SKM-1 (cell line): ENCODE results near the gene RUNX2.

Source experiments
- DNase-seq: peaks from one replicate; lab custom pipeline; 2025; ENCODE audit not compliant: unreplicated experiment; lab: John Stamatoyannopoulos, UW

RUNX2 gene

DNA sequence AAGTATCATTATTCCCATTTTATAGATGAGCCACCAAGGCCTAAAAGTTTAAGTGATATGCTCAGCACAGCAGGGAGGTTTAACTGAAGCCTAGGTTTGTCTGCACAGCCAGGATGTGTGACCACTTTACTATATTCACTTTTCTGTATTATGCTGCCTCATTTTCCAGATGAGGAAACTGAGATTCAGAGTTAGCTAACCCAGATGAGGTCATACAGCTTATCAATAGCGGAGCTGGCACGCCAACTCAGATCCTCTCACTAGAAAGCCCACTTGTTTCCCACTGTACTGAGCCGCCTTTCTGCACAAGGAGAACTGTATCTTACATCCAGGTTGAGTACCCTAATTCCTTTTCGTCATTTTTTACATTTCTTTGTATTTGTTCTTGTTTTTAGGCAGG is 181.3 kb downstream of the RUNX2 start:
- no peak for DNase-seq

DNA sequence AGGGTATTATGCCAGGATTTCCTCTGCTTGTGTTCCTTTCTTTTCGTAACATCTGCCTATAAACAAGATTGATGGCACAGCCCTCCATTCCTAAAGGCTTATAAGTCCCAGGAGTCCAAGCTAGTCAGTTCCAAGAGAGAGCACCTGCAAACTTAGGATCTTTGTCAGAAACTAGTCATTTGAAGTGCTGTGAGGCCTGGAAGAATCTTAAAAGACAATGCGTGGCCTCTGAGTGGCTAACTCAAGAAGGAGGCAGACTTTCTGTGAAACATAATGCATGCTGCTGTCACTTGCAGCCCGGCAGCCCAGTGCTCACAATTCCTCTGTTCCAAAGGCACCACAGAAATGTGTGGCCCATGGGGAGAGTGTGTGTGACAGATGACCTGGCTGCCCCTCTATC is 184.6 kb downstream of the RUNX2 start:
- DNase-seq: no peak

DNA sequence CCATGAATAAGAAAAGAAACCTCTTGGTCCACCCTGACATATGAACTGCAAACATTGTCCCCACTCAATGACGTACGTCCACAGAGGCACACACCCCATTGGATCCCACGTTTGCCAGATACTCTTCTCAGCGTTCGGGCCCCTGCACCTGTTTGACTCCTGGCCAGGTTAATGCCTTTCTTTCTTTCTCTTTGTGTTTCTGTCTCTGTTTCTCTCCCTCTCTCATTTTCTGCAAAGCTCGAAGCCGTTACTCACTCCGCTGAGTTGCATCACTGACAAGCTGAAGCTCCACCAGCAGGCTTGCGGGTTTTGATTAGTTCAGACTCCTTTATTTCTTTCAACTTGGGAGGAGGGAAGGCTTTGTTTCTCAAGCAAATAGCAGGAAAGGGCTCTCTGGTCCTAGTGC is 185.1 kb downstream of the RUNX2 start:
- no peak for DNase-seq

DNA sequence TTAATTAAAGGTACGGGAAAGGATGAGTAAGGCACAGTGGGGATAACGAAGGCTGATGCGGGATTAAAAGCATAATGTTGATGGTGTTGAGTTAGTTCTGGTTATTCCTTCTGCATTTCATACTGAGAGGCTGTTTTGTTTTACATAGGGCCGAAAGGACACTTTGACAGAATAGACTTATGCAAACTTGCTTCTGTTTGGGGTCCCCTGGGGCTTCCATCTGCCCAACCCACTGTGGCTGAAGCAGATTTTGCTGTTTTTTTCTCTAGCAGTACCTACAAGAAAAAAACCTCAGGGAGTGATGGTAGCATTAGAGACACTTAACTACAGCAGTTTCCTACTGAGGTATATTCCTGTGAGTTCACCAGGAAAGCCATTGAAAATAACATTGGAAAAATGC is 185.7 kb downstream of the RUNX2 start:
- no peak for DNase-seq

DNA sequence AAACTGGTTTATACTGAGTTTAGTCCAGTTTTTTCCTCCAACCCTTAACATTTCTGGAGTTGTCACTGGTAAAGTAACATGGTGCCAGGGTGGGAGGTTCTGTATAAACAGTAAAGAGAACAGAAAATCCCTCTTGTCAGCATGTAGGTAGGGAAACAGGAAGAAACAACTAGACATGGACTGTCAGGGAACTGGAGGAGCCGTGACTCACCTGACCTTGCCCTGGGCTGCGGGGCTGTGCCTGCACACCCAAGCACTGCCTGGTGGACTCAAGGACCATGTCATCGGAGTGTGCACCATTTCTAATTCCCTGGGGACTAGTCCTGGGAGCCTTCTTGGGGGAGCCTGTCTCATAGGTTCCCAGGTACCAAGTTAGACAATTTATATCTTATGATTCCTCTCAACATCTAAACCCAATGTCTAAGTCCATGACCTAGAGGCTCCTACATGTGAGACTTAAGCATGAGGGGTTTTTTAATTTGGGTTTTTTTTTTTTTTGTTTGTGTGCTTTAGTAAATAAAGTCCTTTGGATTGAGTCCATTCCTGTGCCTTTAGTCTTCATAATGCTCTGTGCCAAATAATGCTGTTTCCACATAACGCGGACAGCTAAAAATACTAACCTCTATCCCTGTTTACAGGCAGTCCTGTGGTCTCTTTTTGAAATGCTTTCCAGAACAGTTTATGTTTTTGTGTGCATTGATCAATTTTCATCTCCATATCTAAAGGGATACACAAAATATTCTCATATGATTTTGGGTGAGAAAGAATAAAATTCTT is 186.5 kb downstream of the RUNX2 start:
- no peak for DNase-seq

DNA sequence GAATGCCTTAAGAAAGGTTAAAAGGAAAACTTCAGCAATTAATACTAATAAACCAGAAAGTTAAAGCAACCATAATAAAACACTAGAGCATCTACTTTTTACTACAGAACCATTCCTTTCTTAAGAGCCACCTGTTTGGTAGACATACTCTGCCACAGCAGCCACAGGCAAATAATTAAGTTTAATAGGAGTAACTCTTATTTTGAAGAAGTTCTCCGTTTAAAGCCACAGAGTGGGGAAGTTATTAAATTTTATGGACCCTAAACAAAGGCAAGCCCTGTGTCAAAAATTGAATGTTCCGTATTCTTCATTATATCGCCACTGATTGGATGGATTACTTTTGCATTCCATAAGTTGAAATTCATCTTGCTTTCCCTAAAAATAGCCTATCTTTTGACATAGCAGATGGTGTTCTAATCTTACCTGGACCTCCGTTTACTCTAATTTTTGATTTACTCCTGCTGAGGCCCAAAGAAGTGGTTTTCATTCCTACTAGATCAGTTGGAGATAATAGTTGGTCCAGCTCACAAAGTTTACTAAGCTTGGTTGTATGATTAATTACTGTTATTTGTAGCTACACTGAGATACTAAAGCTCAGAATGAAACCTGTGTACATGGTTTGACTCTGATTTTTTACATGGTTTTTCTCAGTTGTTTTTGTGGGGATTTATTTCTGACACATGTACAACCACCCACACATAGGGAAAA is 190.0 kb downstream of the RUNX2 start:
- no peak for DNase-seq

DNA sequence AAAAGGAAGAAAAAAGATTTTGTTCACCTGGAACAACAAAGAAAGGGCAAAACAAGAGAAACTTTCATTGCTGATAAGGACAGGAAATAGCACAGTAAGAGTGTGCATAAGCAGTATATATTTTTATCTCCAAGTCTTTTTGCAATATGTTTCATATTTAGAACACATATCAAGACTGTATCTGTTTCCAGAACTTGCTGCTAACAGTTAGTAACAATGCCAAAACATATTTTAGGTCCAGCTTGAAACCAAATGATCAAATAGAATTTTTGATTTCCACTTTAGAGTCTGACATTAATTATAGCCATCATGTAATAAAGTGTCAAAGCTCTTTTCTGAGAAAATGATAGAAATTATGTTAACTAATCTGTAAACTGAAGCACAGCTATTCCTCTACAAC is 193.1 kb downstream of the RUNX2 start:
- no peak for DNase-seq

DNA sequence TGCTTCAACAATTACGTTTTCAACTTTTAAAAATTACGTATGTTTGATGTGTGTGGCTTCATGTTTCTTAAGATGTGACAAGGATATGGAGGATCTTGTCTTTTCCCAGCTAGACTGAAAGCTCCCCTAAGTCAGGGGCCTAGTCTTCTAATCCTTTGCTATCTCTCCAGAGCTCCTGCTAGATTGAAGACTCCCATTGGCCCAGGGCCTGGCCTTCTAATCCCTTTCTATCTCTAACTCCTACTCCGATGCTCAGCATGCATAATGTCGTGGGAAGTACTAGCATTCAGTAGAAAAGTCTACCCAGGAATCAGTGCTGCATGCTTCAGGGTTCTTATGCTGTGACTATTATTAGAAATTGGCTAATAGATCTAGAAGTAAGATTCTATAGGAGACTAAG is 194.4 kb downstream of the RUNX2 start:
- DNase-seq: no peak

DNA sequence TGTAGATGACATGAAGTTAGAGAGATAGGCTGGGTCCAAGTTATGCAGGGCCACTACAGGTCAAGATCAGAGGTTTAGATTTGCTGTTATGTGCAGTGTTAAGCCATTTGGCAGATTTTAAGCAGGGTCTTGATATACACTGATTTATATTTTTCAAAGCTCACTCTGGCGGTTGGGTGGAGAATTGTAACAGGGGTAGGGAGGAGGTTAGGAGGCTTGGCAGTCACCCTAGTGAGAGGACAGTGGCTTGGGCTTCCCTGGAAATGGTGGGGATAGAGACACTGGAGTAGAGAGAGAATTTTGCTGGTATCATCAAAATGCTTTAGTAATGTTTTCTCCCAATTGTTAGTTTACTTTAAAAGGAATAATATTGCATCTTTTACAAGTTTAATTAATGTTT is 199.1 kb downstream of the RUNX2 start:
- no peak for DNase-seq

DNA sequence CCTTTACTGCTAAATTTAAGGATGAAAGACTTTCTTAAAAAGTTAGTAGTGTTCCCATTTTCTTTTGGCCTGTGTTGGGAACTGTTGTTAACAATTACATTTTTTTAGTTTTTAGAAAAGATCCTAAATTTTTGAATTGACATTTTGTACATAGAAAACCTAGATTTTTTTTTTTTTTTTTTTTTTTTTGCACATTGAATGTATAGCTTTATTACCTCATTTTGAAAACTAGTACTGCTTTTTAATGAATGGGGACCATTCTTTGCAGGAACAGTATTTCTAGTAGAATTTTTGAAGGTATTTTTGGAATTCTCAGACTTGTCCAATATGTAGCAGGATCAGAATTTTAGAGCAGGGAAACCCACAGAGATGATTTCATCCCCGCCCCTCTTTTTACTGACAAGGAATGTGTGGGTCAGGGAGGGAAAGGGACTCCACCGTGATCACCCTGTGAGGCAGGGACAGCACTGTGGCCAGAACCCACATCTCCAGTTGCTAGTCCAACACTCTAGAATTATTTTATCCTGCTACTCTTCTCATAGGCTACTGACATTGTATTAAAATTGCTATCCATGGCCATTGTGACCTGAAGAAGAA is 204.0 kb downstream of the RUNX2 start:
- DNase-seq: no peak

DNA sequence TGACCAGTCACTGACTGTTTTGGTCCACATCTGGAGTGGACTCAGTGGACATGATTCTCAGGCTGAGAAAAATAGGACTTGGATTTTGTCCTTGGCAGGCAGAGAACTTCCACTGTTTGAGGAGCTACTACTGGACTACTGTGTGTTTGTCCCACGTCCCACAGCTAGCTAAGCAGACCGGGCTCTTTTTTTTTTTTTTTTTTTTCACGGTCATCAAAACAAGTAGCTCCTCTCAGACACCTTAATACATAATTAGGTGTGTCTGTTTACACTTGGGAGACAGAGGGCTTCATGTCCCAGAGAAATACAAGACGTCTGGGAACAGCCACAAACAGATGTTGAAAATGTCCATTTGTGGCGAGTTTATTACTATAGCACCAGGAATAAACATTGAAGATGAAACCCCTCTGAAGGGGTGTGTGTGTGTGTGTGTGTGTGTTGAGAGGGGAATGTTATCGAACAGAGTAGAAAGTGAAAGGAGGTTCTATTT is 204.6 kb downstream of the RUNX2 start:
- no peak for DNase-seq

DNA sequence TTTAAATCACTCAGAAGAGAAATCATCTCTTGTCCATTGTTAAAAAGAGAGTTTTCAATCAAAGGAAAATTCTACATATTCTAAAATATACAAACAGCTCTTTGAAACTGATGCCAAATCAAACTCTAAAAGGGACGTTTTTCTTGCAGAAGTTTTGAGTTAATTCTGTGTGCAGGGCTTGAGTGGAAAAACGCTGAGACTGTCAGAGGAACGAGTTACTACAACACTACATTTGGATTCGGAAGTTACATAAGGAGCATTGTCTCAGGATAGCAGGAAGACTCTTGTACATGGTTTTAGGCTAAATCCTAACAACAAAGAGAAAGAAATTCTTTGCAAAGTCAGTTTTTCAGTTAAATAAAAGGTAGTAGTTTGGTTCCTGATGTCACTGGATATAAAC is 205.3 kb downstream of the RUNX2 start:
- DNase-seq: no peak

DNA sequence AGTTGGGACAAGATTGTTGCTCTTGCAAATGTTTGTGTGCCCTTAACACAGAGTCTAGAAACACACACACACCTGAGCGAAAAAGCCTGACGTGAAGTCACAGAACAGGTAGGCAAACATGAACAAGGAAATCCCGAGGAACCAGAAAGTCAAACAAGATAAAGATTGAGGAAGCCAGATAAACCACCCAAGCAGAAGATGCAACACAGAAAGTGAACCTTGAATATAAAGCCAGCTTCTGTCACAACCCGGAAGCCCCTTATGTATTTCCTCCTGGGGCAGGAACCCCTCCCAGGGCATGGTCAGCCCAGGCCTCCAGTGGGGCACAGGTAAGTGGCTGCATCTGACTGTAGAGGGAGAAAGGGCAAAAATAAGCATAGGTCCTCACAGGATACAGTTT is 207.8 kb downstream of the RUNX2 start:
- DNase-seq: no peak

DNA sequence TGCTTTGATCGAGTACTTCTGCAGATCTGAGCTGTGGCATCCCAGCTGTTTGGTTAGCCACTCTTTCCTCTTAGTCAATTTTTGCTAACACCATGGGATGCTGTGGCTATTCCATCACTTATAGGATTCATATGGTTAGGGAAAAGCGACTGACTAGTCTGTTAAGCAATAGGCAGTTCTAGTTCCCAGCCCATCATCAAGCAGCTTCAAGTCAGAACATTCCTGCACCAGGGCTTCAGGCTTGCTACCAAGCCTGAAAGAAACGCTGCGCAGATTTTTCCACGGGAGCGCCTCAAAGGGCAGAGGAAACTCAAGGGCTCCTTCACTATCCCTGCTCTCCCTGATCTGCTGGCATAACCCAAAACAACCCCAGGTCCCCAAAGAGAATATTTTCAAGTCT is 209.4 kb downstream of the RUNX2 start:
- no peak for DNase-seq

DNA sequence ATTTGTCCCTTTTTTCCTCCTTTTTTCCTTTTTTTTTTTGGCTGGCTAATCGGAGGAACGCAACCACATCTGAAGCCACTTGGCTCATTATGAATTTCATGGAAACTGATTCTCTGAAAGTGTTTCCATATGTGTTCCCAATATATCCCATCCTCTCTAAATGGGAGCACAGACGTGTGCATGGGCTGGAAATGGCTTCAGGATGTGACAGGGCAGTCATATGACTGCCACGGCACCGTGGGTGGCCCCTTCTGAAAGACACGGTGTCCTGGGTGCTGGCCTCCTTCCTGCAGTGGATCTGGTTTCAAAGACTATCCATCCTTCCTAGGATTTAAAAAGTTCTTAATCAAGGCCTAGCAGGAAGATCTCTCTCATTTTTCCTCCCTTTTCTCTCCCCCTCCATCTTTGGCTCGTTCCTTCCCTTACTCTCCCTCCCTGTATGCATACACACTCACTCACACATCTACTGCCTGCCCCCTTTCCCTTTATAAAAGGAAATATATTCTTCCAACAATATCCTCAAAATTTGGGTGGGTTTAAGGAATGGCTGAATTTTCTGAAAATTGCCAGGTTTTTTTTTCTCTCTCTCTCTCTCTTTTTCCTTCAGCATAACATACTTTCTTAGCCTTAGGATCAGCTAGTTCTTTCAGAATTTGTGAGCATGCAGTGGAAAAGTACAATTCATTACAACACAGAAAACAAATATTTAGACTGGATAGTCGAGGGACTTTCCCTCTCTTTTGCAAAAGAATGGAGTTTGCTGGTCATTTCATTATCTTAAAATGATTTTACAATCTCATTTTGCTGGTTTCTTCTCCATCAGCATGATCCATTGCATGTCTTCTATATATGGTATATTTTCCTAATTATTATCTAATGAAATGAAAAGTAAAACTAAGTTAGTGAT is 210.8 kb downstream of the RUNX2 start:
- DNase-seq: no peak

DNA sequence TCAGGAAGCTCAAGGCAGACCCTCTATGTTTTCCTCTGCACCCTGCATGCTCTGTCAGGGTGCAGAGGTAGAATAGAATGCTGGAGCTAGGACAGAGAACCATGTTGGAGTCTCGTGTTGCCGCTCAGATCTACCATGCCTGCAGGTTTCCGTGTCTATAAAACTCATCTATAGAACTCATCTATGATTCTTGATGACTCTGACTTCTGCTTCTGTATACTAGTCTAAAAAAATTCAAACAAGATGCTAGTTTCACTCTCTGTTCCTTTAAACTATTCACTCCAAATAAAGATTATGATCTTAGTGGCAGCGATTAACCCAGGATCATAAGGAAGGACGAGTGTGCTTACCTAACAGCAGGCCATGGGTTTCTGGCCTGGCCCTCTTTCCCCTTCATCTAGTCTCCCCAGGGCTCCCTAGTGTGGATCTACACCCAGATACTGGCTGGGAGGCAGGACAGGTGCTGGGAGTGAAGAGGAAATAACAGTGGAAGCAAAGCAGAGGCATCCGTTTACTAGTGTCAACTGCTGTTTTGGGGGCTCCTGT is 212.3 kb downstream of the RUNX2 start:
- DNase-seq: no peak

DNA sequence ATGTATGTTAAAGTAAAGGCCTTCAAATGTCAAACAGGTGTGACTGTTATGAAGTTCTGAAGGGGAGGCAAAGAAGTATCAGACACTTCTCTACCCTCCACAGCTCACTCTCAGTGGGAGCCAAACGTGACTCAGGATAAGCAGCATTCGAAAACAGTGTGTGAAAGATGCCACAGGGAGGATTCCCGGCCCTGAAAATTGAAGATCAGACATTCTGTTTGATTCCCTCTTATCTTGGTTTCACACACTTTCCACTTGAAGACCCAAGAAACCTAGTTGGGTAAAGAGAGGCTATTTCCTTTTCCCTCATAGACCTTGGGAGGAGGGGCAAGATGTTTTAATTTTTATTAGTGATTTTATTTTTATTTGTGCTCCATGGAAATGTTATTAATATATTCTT is 213.8 kb downstream of the RUNX2 start:
- no peak for DNase-seq

DNA sequence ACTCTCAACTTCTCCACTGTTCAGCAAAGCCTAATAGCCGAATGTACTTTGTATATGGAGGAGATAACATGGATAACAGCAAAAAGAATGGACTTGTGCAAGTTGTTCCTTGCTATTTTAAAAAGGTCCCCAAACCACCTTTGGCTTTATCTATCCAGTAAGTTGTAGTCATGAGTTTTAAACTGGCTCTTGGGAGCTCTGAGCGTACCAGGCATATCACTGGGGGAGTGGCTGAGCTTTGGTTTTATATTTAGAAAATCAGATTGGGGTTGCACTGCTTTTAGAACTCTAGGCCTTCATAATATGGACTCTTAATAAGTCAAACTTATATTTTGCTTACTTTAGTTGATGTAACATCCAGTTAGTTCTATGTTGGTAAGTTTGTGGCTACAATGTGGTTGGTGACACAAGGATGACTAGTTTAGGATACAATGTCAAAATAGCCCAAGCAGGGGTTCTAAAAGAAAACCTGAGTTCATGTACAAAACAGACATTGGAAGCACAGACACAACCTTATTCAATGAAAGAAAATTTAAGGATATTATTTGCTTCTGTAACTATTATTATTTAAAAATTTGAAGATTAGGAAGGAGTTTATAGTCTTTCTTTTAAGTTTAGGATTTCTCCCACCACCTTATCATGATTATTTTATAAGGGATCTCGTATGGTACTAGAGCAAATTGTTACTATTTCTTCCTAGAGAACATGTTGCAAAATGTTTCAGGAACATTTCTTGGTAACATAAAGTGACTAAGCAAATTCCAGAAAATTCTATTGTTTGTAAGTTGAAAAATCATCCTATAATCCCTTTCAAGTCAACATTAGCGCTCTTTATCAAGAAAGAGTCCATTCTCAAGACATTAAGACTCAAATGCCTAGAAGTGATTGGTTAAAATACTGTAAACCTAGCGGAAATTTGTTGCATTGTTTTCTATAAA is 215.4 kb downstream of the RUNX2 start:
- DNase-seq: no peak

DNA sequence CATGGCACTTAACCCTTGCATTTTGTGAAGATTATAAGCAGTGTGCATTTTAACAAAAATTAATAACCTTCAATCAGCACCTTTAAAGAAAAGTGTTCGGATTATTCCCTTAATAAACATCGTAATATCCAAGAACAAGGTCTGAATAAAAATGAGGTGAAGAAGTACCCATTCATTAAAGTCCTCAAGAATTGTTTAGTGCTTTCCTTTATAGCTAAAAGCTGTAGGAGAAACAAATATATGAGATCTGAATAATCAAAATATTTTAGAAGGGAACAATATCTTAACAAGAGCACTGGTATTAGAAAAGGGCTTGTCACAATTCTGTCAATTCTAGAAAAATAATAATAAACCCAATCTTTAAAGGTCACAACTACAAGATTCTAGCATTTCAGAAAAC is 217.3 kb downstream of the RUNX2 start:
- no peak for DNase-seq
